Choroid plexus epithelial cell (primary cell): Measurements from ENCODE around the gene CFAP57.

Experiments used
- DNase-seq: peaks from one replicate; pipeline ENCODE4 v3.0.0-alpha.2; 2010; ENCODE audit warnings: low read depth
- H3K4me3 ChIP-seq: 2 replicates; pipeline ENCODE4 v1.5.1; 2011; ENCODE audit warnings: low read depth, mild to moderate bottlenecking, control low read depth, low read length, moderate library complexity
- CTCF ChIP-seq: conservative IDR thresholded peaks from 2 replicates; pipeline ENCODE4 v1.5.1; 2011; ENCODE audit warnings: low read depth, mild to moderate bottlenecking, control low read depth, inconsistent platforms, low read length, moderate library complexity

CFAP57 gene

GRCh38 chr1:43271186-43272118, 99.3 kb downstream of the CFAP57 start:
- no peak for DNase-seq
- no peak for TF ChIP-seq CTCF
- H3K4me3 ChIP-seq = no peak overlapping the region

GRCh38 chr1:43272161-43272560, 100.0 kb downstream of the CFAP57 start:
- TF ChIP-seq CTCF = no peak
- no peak overlapping the region for H3K4me3 ChIP-seq
- no peak for DNase-seq

GRCh38 chr1:43272576-43273571, 100.7 kb downstream of the CFAP57 start:
- H3K4me3 ChIP-seq = no peak overlapping the region
- DNase-seq = no peak
- TF ChIP-seq CTCF = no peak

- DNase-seq = no peak
- no peak overlapping the region for H3K4me3 ChIP-seq
- no peak for TF ChIP-seq CTCF
Observed at GRCh38 chr1:43273708-43274107, 101.6 kb downstream of the CFAP57 start.

GRCh38 chr1:43274125-43274803, 102.1 kb downstream of the CFAP57 start:
- H3K4me3 ChIP-seq = no peak overlapping the region
- no peak for TF ChIP-seq CTCF
- peak; percentile 56 for DNase-seq

GRCh38 chr1:43274804-43275180, 102.7 kb downstream of the CFAP57 start:
- no peak for TF ChIP-seq CTCF
- DNase-seq = no peak
- H3K4me3 ChIP-seq = no peak overlapping the region
